Measurements from ENCODE around the gene FCAMR. TPM values are rescaled to one million over a fixed set of nuclear protein-coding genes. Genes with fewer than 3 reads are reported as not detected.

Gene FCAMR
- total RNA-seq, 1 donor from 2014 or later = not detected

GRCh38 chr1:206921772-206922265 lies 48.4 kb downstream of the FCAMR start, which contains the start of gene FCMR:
TSS of gene FCMR (minus strand) at chr1:206921941. CDS start at chr1:206921854, 87 bp downstream.
- intact Hi-C loops (cut with micrococcal nuclease) = loop anchor here (1.0 to 2.0 kb wide), 2 partner anchors 25 to 237 kb away; partner anchors contain the start of gene IL24
- no peak within 1 kb of the TSS for H3K27ac Mint-ChIP-seq
- H3K36me3 Mint-ChIP-seq (ENCODE audit: low read depth) = peaks cover 19% of the 10 kb centered on the region
- peak; percentile 36 for DNase-seq (ENCODE audit: low spot score)
- H3K4me1 Mint-ChIP-seq (ENCODE audit: low read depth) = peaks cover 42% of the 10 kb centered on the region
- no peaks in the 10 kb centered on the region for H3K27me3 Mint-ChIP-seq (ENCODE audit: low read depth)
- no peaks in the 10 kb centered on the region for H3K9me3 Mint-ChIP-seq
- H3K4me3 Mint-ChIP-seq (ENCODE audit: low read depth) = peak within 1 kb of the TSS; percentile 75

GRCh38 chr1:206918076-206918475 lies 52.2 kb downstream of the FCAMR start:
- Mint-ChIP-seq H3K36me3 (ENCODE audit: low read depth) (peaks cover 38% of the 10 kb centered on the region), H3K4me1 (ENCODE audit: low read depth) (peaks cover 62% of the 10 kb centered on the region), H3K4me3 (ENCODE audit: low read depth) (peak overlapping the region; percentile 2), H3K27ac (peak overlapping the region; percentile 33), H3K27me3 (ENCODE audit: low read depth) (no peaks in the 10 kb centered on the region), H3K9me3 (no peaks in the 10 kb centered on the region)
- no peak for DNase-seq (ENCODE audit: low spot score)
- intact Hi-C loops (cut with micrococcal nuclease) = no loop called here

GRCh38 chr1:206916000-206916709 lies 54.1 kb downstream of the FCAMR start:
- intact Hi-C loops (cut with micrococcal nuclease) = no loop called here

GRCh38 chr1:206915030-206915735 lies 55.1 kb downstream of the FCAMR start:
- DNase-seq (ENCODE audit: low spot score) = no peak
- Mint-ChIP-seq H3K4me1 (ENCODE audit: low read depth) (peaks cover 50% of the 10 kb centered on the region), H3K27me3 (ENCODE audit: low read depth) (peaks cover 1% of the 10 kb centered on the region), H3K27ac (no peak overlapping the region), H3K9me3 (no peaks in the 10 kb centered on the region), H3K4me3 (ENCODE audit: low read depth) (no peak overlapping the region), H3K36me3 (ENCODE audit: low read depth) (peaks cover 56% of the 10 kb centered on the region)
- intact Hi-C loops (cut with micrococcal nuclease) = no loop called here

More at GRCh38 chr1:206916000-206916709, 54.1 kb downstream of the FCAMR start:
- peaks cover 55% of the 10 kb centered on the region for H3K36me3 Mint-ChIP-seq (ENCODE audit: low read depth)
- H3K4me3 Mint-ChIP-seq (ENCODE audit: low read depth) = no peak overlapping the region
- peak overlapping the region; percentile 18 for H3K27ac Mint-ChIP-seq
- DNase-seq (ENCODE audit: low spot score) = no peak
- H3K9me3 Mint-ChIP-seq = no peaks in the 10 kb centered on the region
- peaks cover 1% of the 10 kb centered on the region for H3K27me3 Mint-ChIP-seq (ENCODE audit: low read depth)
- peaks cover 59% of the 10 kb centered on the region for H3K4me1 Mint-ChIP-seq (ENCODE audit: low read depth)

- Mint-ChIP-seq H3K27ac (peak overlapping the region; percentile 12), H3K9me3 (no peaks in the 10 kb centered on the region), H3K4me3 (ENCODE audit: low read depth) (no peak overlapping the region), H3K27me3 (ENCODE audit: low read depth) (peaks cover 2% of the 10 kb centered on the region), H3K4me1 (ENCODE audit: low read depth) (peaks cover 46% of the 10 kb centered on the region), H3K36me3 (ENCODE audit: low read depth) (peaks cover 57% of the 10 kb centered on the region)
- no peak for DNase-seq (ENCODE audit: low spot score)
- intact Hi-C loops (cut with micrococcal nuclease) = loop anchor here (2.0 to 5.0 kb wide), 2 partner anchors 252 to 279 kb away; partner anchors contain the start of gene DYRK3
These were observed 56.3 kb downstream of the FCAMR start for GRCh38 chr1:206913766-206914537.

GRCh38 chr1:206912445-206913095 lies 57.7 kb downstream of the FCAMR start:
- Mint-ChIP-seq H3K4me1 (ENCODE audit: low read depth) (peaks cover 46% of the 10 kb centered on the region), H3K27me3 (ENCODE audit: low read depth) (peaks cover 11% of the 10 kb centered on the region), H3K27ac (no peak overlapping the region), H3K9me3 (no peaks in the 10 kb centered on the region), H3K4me3 (ENCODE audit: low read depth) (no peak overlapping the region), H3K36me3 (ENCODE audit: low read depth) (peaks cover 60% of the 10 kb centered on the region)
- intact Hi-C loops (cut with micrococcal nuclease) = loop anchor here (1.0 to 5.0 kb wide), 3 partner anchors 103 to 278 kb away; partner anchors contain the start of gene DYRK3
- DNase-seq (ENCODE audit: low spot score) = peak; percentile 54

- H3K27ac Mint-ChIP-seq = no peak overlapping the region
- peaks cover 56% of the 10 kb centered on the region for H3K36me3 Mint-ChIP-seq (ENCODE audit: low read depth)
- no peaks in the 10 kb centered on the region for H3K9me3 Mint-ChIP-seq
- H3K4me3 Mint-ChIP-seq (ENCODE audit: low read depth) = no peak overlapping the region
- intact Hi-C loops (cut with micrococcal nuclease) = loop anchor here (1.0 to 5.0 kb wide), 5 partner anchors 14 to 249 kb away; partner anchors contain the start of genes IL20 and IL24
- no peak for DNase-seq (ENCODE audit: low spot score)
- H3K27me3 Mint-ChIP-seq (ENCODE audit: low read depth) = peaks cover 11% of the 10 kb centered on the region
- H3K4me1 Mint-ChIP-seq (ENCODE audit: low read depth) = peaks cover 39% of the 10 kb centered on the region
These were observed 59.1 kb downstream of the FCAMR start for GRCh38 chr1:206911064-206911663.

- H3K27me3 Mint-ChIP-seq (ENCODE audit: low read depth) = peaks cover 11% of the 10 kb centered on the region
- no peak for DNase-seq (ENCODE audit: low spot score)
- intact Hi-C loops (cut with micrococcal nuclease) = loop anchor here (2.0 to 5.0 kb wide), 2 partner anchors 13 to 248 kb away; partner anchors contain the start of gene IL24
- H3K27ac Mint-ChIP-seq = no peak overlapping the region
- H3K36me3 Mint-ChIP-seq (ENCODE audit: low read depth) = peaks cover 57% of the 10 kb centered on the region
- H3K4me1 Mint-ChIP-seq (ENCODE audit: low read depth) = peaks cover 40% of the 10 kb centered on the region
- no peaks in the 10 kb centered on the region for H3K9me3 Mint-ChIP-seq
- no peak overlapping the region for H3K4me3 Mint-ChIP-seq (ENCODE audit: low read depth)
These were observed 60.4 kb downstream of the FCAMR start for GRCh38 chr1:206909883-206910318.

- peaks cover 43% of the 10 kb centered on the region for H3K4me1 Mint-ChIP-seq (ENCODE audit: low read depth)
- peaks cover 58% of the 10 kb centered on the region for H3K36me3 Mint-ChIP-seq (ENCODE audit: low read depth)
- peaks cover 11% of the 10 kb centered on the region for H3K27me3 Mint-ChIP-seq (ENCODE audit: low read depth)
- H3K9me3 Mint-ChIP-seq = no peaks in the 10 kb centered on the region
- no peak for DNase-seq (ENCODE audit: low spot score)
- H3K4me3 Mint-ChIP-seq (ENCODE audit: low read depth) = peak overlapping the region; percentile 34
- intact Hi-C loops (cut with micrococcal nuclease) = no loop called here
- no peak overlapping the region for H3K27ac Mint-ChIP-seq
These were observed 60.9 kb downstream of the FCAMR start for GRCh38 chr1:206909161-206909882.

GRCh38 chr1:206908038-206908437 lies 62.2 kb downstream of the FCAMR start:
- Mint-ChIP-seq H3K27ac (no peak overlapping the region), H3K36me3 (ENCODE audit: low read depth) (peaks cover 70% of the 10 kb centered on the region), H3K4me3 (ENCODE audit: low read depth) (peak overlapping the region; percentile 15), H3K4me1 (ENCODE audit: low read depth) (peaks cover 43% of the 10 kb centered on the region), H3K27me3 (ENCODE audit: low read depth) (peaks cover 11% of the 10 kb centered on the region), H3K9me3 (no peaks in the 10 kb centered on the region)
- intact Hi-C loops (cut with micrococcal nuclease) = no loop called here
- DNase-seq (ENCODE audit: low spot score) = no peak
